Right atrium auricular region (tissue), 2 donors: Measurements from ENCODE around the gene OVCA2. TPM values are rescaled to one million over a fixed set of nuclear protein-coding genes. Genes with fewer than 3 reads are reported as not detected.

Source experiments
- DNase-seq: peaks from one replicate; pipeline ENCODE4 v3.0.0-alpha.2; 2019; ENCODE audit warnings: low spot score
- H3K27ac ChIP-seq, 2 donors: fragments of 200-600 bp; sonication (generic); 1 replicate in 1 of 2; 2 replicates in 1 of 2; pipeline ENCODE4 v1.5.1; 2016 to 2019
- H3K27me3 ChIP-seq, 2 donors: fragments of 200-600 bp; sonication (generic); one replicate each; pipeline versions ENCODE4 v1.5.1 to v1.6.0; 2017 to 2019
- H3K36me3 ChIP-seq: fragments of 200-600 bp; sonication (generic); one replicate; pipeline ENCODE4 v1.5.1; 2016
- H3K4me1 ChIP-seq, 2 donors: fragments of 200-600 bp; sonication (generic); one replicate each; pipeline versions ENCODE4 v1.5.1 to v1.6.0; 2017 to 2019
- H3K4me3 ChIP-seq, 2 donors: fragments of 200-600 bp; sonication (generic); 1 replicate in 1 of 2; 2 replicates in 1 of 2; pipeline ENCODE4 v1.5.1; 2017 to 2019; ENCODE audit warnings: mild to moderate bottlenecking in 1 of 2, moderate library complexity in 1 of 2
- H3K9me3 ChIP-seq, 2 donors: fragments of 200-600 bp; sonication (generic); one replicate each; pipeline ENCODE4 v1.5.1; 2019
- total RNA-seq, 2 donors: library from RNA; depleted of rRNA; stranded (reverse); fragments of >200 nt; gene quantifications; one replicate each; pipeline ENCODE4 v1.1.0, GENCODE V29; 2016
- TF ChIP-seq, protein P1 (sequence below), 2 donors: fragments of 200-600 bp; sonication (generic); IDR thresholded peaks; one replicate each; pipeline ENCODE4 v1.5.1; 2019; ENCODE audit warnings: antibody characterized with exemption in 2 of 2

Gene OVCA2
- total RNA-seq, 2 donors from 2014 or later: 29.6 to 31.7 TPM

GRCh38 chr17:2018716-2019510 lies 22.9 kb upstream of the OVCA2 start:
- H3K27me3 ChIP-seq: no peaks in the 10 kb centered on the region
- no peaks in the 10 kb centered on the region for H3K9me3 ChIP-seq
- TF ChIP-seq, protein P1, sequence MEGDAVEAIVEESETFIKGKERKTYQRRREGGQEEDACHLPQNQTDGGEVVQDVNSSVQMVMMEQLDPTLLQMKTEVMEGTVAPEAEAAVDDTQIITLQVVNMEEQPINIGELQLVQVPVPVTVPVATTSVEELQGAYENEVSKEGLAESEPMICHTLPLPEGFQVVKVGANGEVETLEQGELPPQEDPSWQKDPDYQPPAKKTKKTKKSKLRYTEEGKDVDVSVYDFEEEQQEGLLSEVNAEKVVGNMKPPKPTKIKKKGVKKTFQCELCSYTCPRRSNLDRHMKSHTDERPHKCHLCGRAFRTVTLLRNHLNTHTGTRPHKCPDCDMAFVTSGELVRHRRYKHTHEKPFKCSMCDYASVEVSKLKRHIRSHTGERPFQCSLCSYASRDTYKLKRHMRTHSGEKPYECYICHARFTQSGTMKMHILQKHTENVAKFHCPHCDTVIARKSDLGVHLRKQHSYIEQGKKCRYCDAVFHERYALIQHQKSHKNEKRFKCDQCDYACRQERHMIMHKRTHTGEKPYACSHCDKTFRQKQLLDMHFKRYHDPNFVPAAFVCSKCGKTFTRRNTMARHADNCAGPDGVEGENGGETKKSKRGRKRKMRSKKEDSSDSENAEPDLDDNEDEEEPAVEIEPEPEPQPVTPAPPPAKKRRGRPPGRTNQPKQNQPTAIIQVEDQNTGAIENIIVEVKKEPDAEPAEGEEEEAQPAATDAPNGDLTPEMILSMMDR (IDR thresholded peaks at IDR 0.05): no peak
- H3K4me1 ChIP-seq: peaks cover 0 to 14% of the 10 kb centered on the region in 2 donors
- no peaks in the 10 kb centered on the region for H3K36me3 ChIP-seq
- DNase-seq: no peak
- no peak overlapping the region for H3K4me3 ChIP-seq
- H3K27ac ChIP-seq: no peak overlapping the region

DNA sequence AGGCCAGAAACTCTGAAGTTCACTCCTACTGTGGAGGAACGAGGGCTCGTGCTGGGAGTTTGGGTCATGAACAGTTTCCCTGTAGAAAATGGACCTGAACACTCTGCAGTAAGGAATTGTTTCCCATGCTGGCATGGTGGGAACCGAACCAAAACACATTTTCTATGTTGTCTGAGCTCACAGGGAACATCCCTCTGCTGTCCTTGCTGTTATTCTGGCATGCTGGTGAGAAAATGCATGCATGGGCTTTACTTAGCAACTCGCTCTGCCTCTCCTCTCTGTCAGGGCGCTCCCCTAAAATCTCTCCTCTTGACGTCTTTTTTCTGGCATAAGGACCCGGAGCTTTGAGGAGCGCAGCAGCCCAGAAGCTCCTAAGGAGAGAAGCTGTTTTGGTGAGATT lies 22.1 kb upstream of the OVCA2 start:
- Histone ChIP-seq H3K4me1 (peaks cover 0 to 17% of the 10 kb centered on the region in 2 donors), H3K27ac (no peak overlapping the region), H3K27me3 (no peaks in the 10 kb centered on the region), H3K4me3 (no peak overlapping the region), H3K36me3 (no peaks in the 10 kb centered on the region), H3K9me3 (no peaks in the 10 kb centered on the region)
- no peak for DNase-seq
- TF ChIP-seq, protein P1 (IDR thresholded peaks at IDR 0.05): no peak

- TF ChIP-seq, protein P1 (IDR thresholded peaks at IDR 0.05): no peak
- H3K36me3 ChIP-seq: no peaks in the 10 kb centered on the region
- H3K27ac ChIP-seq: no peak overlapping the region
- no peaks in the 10 kb centered on the region for H3K27me3 ChIP-seq
- no peak overlapping the region for H3K4me3 ChIP-seq
- H3K4me1 ChIP-seq: peaks cover 0 to 24% of the 10 kb centered on the region in 2 donors
- no peak for DNase-seq
- no peaks in the 10 kb centered on the region for H3K9me3 ChIP-seq
Observed at GRCh38 chr17:2020721-2021120, 21.1 kb upstream of the OVCA2 start.

DNA sequence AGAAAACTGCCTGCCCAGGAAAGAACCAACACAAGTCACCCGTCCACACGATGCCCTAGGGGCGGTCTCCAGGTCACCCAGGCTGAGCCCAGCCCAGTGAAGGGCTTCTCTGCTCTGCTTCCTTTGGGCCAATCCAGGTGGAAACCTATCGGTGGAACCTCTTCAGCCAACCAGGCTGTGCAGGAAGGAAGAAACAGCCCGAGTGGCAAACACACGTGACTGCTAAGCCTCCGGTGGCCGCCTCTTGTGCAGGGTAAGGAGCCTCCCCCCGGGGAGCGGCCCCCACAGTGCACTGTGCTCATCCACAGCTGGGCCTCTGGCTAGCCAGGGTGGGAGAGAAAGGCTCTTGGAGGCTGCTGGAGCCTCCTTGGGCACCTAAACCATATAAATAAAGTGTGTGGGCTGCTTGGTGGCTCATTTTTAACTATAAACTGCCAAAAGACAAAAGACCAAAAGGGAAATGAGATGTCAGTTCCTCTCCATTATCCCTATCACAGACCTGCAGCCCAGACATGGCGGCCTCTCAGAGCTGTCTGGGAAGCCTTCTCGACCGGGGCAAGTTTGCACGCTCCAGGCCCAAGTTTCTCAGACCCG lies 19.1 kb upstream of the OVCA2 start:
- no peaks in the 10 kb centered on the region for H3K27me3 ChIP-seq
- H3K4me3 ChIP-seq: no peak overlapping the region
- H3K36me3 ChIP-seq: no peaks in the 10 kb centered on the region
- TF ChIP-seq, protein P1 (IDR thresholded peaks at IDR 0.05): no peak
- DNase-seq: no peak
- H3K9me3 ChIP-seq: no peaks in the 10 kb centered on the region
- H3K4me1 ChIP-seq: peaks cover 0 to 33% of the 10 kb centered on the region in 2 donors
- H3K27ac ChIP-seq: no peak overlapping the region

- DNase-seq: no peak
- H3K4me3 ChIP-seq: peak overlapping the region in 1 of 2 donors; percentile 69
- TF ChIP-seq, protein P1 (IDR thresholded peaks at IDR 0.05): no peak
Observed at GRCh38 chr17:2023256-2023655, 18.6 kb upstream of the OVCA2 start.

More at GRCh38 chr17:2023256-2023655, 18.6 kb upstream of the OVCA2 start:
- H3K27me3 ChIP-seq: no peaks in the 10 kb centered on the region
- peaks cover 0 to 38% of the 10 kb centered on the region in 2 donors for H3K4me1 ChIP-seq
- H3K27ac ChIP-seq: no peak overlapping the region
- no peaks in the 10 kb centered on the region for H3K36me3 ChIP-seq
- no peaks in the 10 kb centered on the region for H3K9me3 ChIP-seq
